Activated CD4-positive, alpha-beta T cell treated with anti-CD3 and anti-CD28 coated beads for 48 hours (primary cell): ENCODE measurements around the gene SLC22A23.

Source experiments
- DNase-seq: peaks from one replicate; pipeline ENCODE4 v3.0.0-alpha.2; 2020

SLC22A23 gene

GRCh38 chr6:3233904-3234303 is 222.9 kb downstream of the SLC22A23 start:
- no peak for DNase-seq

- no peak for DNase-seq
Observed at GRCh38 chr6:3233321-3233720, 223.5 kb downstream of the SLC22A23 start.

- DNase-seq, result no peak
Observed at GRCh38 chr6:3232017-3232945, 224.6 kb downstream of the SLC22A23 start.

GRCh38 chr6:3231247-3232016 is 225.4 kb downstream of the SLC22A23 start:
- DNase-seq, result no peak

GRCh38 chr6:3230900-3231246 is 226.0 kb downstream of the SLC22A23 start:
- DNase-seq, result no peak

GRCh38 chr6:3230256-3230882 is 226.5 kb downstream of the SLC22A23 start:
- no peak for DNase-seq

GRCh38 chr6:3229566-3230178 is 227.2 kb downstream of the SLC22A23 start:
- DNase-seq, result peak; percentile 42

- peak; percentile 51 for DNase-seq
Observed at GRCh38 chr6:3228771-3229565, 227.9 kb downstream of the SLC22A23 start.

GRCh38 chr6:3228046-3228671 is 228.7 kb downstream of the SLC22A23 start:
- peak; percentile 28 for DNase-seq

GRCh38 chr6:3227363-3228045 is 229.3 kb downstream of the SLC22A23 start, which contains the start of gene TUBB2B:
Gene TUBB2B (minus strand): TSS chr6:3227653. CDS start chr6:3227543, 110 bp downstream.
- DNase-seq, result no peak

GRCh38 chr6:3226481-3227362 is 230.1 kb downstream of the SLC22A23 start:
- DNase-seq, result peak; percentile 46

GRCh38 chr6:3226042-3226441 is 230.8 kb downstream of the SLC22A23 start:
- no peak for DNase-seq

GRCh38 chr6:3222506-3223038 is 234.3 kb downstream of the SLC22A23 start:
- no peak for DNase-seq

GRCh38 chr6:3221578-3221977 is 235.3 kb downstream of the SLC22A23 start:
- no peak for DNase-seq

- DNase-seq, result no peak
Observed at GRCh38 chr6:3220366-3220765, 236.5 kb downstream of the SLC22A23 start.
